ENCODE results near the gene MEN1.

DNA sequence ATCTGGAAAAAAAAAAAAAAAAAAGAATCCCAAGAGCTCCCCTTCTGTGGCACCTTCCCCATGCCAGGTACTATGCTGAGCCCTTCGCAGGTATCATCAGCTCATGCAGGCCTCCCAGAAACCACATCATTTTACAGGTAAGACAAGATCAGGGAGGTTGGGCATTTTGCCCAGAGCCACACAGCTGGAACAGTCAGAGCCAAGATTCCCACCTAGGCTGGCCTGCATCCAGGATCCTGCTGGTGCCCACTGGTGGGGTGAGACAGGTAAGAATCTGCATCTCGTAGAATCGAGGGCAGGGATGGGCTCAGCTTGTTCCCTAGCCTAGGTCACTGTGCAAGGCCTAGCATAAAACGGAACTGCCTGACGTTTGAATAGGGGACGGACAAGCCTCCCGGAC is 15.7 kb upstream of the MEN1 start:
- TF ChIP-seq POLR2AphosphoS5 (IDR thresholded peaks at IDR 0.05; ENCODE audit: low read depth, low read length) (no peak), PAX5 (IDR thresholded peaks at IDR 0.05; ENCODE audit: insufficient read depth, low read length, severe bottlenecking) (no peak), POLR2A (IDR thresholded peaks at IDR 0.05; ENCODE audit: low read depth, low read length) (no peak), TAF1 (IDR thresholded peaks at IDR 0.05; ENCODE audit: low read depth, low read length) (no peak), SPI1 (IDR thresholded peaks at IDR 0.05; ENCODE audit: low read depth, low read length) (no peak), POU2F2 (IDR thresholded peaks at IDR 0.05; ENCODE audit: low read depth, low read length) (no peak)
